ENCODE measurements around the gene EZH2. TPM values are rescaled to one million over a fixed set of nuclear protein-coding genes. Genes with fewer than 3 reads are reported as not detected.

EZH2 gene
- total RNA-seq, 6 experiments from 2014 or later: 8.9 to 21.5 (median 19.3) TPM

GRCh38 chr7:148821422-148821821, 62.7 kb downstream of the EZH2 start:
- no peak for TF ChIP-seq CTCF (IDR thresholded peaks at IDR 0.05)
- DNase-seq: no peak
- Mint-ChIP-seq H3K27me3 (ENCODE audit: insufficient read depth) (no peaks in the 10 kb centered on the region), H3K36me3 (ENCODE audit: low read depth) (peaks cover 26% of the 10 kb centered on the region; the same call in 1 of the 2 replicates), H3K4me1 (ENCODE audit: low read depth) (peaks cover 45% of the 10 kb centered on the region), H3K4me3 (no peak overlapping the region), H3K27ac (no peak overlapping the region), H3K9me3 (no peaks in the 10 kb centered on the region)

GRCh38 chr7:148819697-148820360, 64.3 kb downstream of the EZH2 start:
- Mint-ChIP-seq H3K27me3 (ENCODE audit: insufficient read depth) (no peaks in the 10 kb centered on the region; the same call in 1 of the 2 replicates), H3K4me1 (ENCODE audit: low read depth) (peaks cover 45% of the 10 kb centered on the region), H3K27ac (peak overlapping the region; percentile 73), H3K36me3 (ENCODE audit: low read depth) (peaks cover 19% of the 10 kb centered on the region), H3K9me3 (no peaks in the 10 kb centered on the region), H3K4me3 (peak overlapping the region; percentile 75)
- no peak for TF ChIP-seq CTCF (IDR thresholded peaks at IDR 0.05)
- DNase-seq: peak; percentile 51

GRCh38 chr7:148815612-148816011, 68.5 kb downstream of the EZH2 start:
- no peaks in the 10 kb centered on the region for H3K9me3 Mint-ChIP-seq
- no peak for TF ChIP-seq CTCF (IDR thresholded peaks at IDR 0.05)
- no peak for DNase-seq
- H3K4me3 Mint-ChIP-seq: no peak overlapping the region
- H3K4me1 Mint-ChIP-seq (ENCODE audit: low read depth): peaks cover 35% of the 10 kb centered on the region
- H3K27me3 Mint-ChIP-seq (ENCODE audit: insufficient read depth): no peaks in the 10 kb centered on the region; the same call in 1 of the 2 replicates
- H3K27ac Mint-ChIP-seq: no peak overlapping the region
- peaks cover 18% of the 10 kb centered on the region for H3K36me3 Mint-ChIP-seq (ENCODE audit: low read depth)

DNA sequence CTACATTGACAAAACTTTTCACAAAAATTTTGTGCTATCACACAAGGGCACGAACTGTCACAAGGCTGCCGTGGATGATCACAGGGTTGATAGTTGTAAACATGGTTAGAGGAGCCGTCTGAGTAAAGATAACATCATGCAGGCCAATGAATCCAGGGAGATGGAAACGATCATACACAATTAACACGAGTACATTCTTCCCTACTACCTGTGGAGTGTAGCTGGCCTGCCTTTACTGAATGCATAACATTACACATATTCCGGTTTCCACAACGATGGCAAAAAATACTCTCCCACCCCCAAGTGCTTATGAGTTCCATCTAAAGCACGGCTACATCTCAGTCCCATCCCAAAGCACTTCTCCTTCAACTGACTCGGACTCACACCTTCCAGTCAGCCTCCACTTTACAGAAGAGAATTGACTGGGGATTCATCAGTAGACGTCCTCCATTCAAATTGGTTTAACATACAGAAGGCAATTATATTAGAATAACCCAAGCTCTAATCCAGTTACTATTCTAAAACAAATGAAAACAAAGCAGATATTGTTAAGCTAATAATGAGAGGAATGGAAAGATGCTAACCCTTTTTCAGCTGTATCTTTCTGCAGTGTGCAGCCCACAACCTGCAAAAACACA, 69.0 kb downstream of the EZH2 start:
- DNase-seq: no peak
- no peak for TF ChIP-seq CTCF (IDR thresholded peaks at IDR 0.05)
- Mint-ChIP-seq H3K4me1 (ENCODE audit: low read depth) (peaks cover 29% of the 10 kb centered on the region), H3K27me3 (ENCODE audit: insufficient read depth) (no peaks in the 10 kb centered on the region; the same call in 1 of the 2 replicates), H3K27ac (no peak overlapping the region), H3K4me3 (no peak overlapping the region), H3K36me3 (ENCODE audit: low read depth) (peaks cover 22% of the 10 kb centered on the region), H3K9me3 (no peaks in the 10 kb centered on the region)

- Mint-ChIP-seq H3K27me3 (ENCODE audit: insufficient read depth) (no peaks in the 10 kb centered on the region; the same call in 1 of the 2 replicates), H3K9me3 (no peaks in the 10 kb centered on the region), H3K4me1 (ENCODE audit: low read depth) (peaks cover 18% of the 10 kb centered on the region), H3K4me3 (no peak overlapping the region), H3K27ac (no peak overlapping the region), H3K36me3 (ENCODE audit: low read depth) (peaks cover 24% of the 10 kb centered on the region)
- no peak for DNase-seq
- TF ChIP-seq CTCF (IDR thresholded peaks at IDR 0.05): no peak
These were observed 70.2 kb downstream of the EZH2 start for GRCh38 chr7:148813890-148814289.

All from HFFc6 (cell line).